GM18502 (cell line): ENCODE results near the gene IGSF21.

Experiments used
- ATAC-seq: cut with Tn5 transposase; IDR thresholded peaks from one replicate; pipeline ENCODE4 v1.9.1; 2021; ENCODE audit warnings: mild to moderate bottlenecking; ENCODE audit not compliant: unreplicated experiment, poor library complexity

IGSF21 gene

DNA sequence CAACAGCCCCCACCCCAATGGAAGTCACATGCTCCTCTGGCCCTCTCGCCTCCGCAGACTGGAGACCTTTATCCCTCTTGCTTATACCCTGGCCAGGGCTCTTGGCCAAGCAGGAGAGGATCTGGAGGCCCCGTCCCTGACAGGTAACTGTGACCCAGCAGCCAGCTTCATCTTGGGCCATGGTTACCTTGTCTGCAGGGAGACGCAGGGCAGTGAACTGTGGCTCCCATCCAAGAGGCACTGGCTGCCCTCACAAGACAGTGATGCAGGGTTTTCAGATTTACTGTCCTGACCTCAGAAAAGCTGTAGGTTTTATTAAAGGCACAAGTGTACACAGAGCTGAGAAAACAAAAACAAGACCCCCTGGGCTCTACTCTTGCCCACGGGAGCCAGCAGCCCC lies 276.5 kb downstream of the IGSF21 start:
- no peak for ATAC-seq

- no peak for ATAC-seq
Measured at GRCh38 chr1:18384471-18384870, 276.9 kb downstream of the IGSF21 start.

DNA sequence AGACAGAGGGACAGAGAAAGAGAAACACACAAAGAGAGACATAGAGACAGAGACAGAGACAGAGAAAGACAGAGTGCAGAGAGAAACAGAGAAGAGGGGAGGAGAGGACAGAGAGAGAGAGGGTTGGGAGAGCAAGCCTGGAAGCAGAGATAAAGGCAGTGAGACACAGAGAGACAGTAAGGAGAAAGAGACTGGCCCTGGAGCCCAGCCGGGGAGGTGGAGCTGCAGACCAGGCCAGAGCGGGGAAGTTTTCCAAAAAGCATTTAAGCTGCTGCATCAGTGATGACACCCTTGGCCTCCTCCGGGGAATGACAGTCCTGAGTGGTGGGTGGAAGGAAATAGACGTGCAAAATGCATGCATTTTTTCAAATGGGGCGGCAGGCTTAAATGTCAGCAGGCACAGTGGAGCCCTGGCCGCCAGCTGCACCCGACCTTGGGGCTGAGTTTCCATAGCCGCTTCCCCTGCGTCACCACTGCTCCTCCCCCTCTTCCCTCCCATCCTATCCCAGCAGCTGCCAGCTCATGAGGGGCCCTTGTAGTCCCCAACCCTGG lies 277.7 kb downstream of the IGSF21 start:
- no peak for ATAC-seq

- ATAC-seq = no peak
Measured at GRCh38 chr1:18386591-18386990, 279.0 kb downstream of the IGSF21 start.

GRCh38 chr1:18387307-18387706 lies 279.7 kb downstream of the IGSF21 start:
- no peak for ATAC-seq

DNA sequence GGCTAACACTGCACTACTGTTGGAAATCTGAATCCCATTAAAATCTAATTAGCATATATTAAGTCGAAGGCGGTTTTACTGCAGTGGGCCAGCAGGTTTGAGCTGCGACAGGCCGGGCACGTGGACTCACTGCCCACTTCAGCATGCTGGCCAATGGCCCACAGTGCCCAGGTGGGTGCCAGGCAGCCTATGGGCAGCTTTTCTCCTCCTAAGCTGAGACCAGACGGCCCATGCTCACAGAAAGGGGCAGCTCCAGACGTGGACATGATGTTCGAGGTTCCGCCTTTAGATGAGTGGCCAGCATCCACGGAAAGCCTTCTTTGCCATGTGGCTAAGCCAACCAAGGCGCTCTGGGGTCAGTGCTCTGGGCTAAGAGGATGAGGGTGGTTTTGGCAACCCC lies 283.4 kb downstream of the IGSF21 start:
- ATAC-seq = no peak

- no peak for ATAC-seq
Measured at GRCh38 chr1:18394563-18395156, 287.1 kb downstream of the IGSF21 start.

DNA sequence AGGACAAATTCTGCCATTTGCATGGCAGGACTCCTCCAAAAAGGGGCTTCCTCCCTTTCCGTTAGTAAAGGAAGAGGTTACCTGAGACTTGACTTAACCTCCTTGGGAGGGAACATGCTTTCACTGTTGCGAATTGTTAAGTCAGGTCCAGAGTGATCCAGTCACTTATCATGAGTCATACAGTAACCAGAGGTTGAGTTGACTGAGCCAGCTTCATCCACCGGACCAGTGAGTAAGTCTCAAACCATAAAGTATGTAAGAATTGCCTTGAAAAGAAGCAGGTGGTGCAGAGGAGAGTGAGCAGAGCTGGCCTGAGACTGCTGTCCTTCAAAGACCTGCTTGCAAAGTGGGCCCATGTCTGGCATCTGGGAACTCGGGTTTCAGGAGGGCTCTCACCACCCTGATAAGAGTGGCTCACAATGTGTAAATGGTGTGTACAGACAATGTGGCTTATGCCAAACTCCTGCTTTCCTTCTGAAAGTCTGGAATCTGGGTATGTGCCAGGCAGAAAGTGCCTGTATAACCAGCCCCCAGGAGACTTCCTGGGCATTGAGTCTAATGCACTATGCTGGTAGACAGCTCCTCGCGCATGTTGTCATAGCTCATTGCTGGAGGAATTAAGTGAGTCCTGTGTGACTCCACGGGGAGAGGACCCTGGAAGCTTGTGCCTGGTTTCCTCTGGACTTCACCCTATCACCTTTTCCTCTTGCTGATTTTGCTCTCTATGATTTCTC lies 288.8 kb downstream of the IGSF21 start:
- ATAC-seq = no peak

DNA sequence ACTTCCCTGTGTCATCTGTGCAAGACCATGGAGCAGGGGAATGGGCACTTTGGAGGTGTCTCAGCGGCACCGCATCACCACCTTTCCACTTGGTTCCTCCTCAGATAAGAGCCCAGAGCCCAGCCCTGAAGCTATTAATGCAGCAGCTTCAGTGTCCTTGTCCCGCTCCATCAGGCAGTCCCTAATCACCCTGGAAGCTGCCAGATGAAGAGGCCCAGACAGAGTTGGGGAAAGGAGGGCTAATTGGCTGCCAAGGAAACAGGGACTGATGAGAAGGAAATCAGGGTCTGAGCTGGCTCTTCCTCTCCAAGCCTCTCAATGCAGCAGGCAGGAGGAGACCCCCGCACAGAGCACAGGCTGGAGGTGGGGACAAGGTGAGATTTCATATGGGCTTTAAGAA lies 290.0 kb downstream of the IGSF21 start:
- ATAC-seq = no peak

GRCh38 chr1:18398791-18399530 lies 291.4 kb downstream of the IGSF21 start:
- no peak for ATAC-seq

- ATAC-seq = no peak
Measured at GRCh38 chr1:18400347-18401102, 292.9 kb downstream of the IGSF21 start.

DNA sequence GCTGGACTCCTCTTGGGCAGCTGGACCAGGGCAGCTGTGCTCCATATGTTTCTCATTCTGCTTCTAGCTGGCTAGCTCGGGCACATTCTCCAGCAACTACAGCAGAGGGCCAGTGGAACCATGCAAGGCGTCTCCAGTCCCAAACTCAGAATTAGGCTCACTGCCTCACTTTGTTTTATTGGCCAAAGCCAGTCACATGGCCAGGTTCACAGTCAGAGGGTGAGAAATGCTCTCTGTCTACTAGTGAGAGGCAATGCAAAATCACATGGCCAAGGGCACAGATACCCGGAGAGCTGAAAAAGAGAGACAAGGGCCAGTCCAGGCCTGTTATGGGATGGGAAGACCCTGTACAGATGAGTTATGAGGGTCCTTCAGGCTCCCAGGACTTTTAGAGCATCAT lies 294.3 kb downstream of the IGSF21 start:
- ATAC-seq = no peak

DNA sequence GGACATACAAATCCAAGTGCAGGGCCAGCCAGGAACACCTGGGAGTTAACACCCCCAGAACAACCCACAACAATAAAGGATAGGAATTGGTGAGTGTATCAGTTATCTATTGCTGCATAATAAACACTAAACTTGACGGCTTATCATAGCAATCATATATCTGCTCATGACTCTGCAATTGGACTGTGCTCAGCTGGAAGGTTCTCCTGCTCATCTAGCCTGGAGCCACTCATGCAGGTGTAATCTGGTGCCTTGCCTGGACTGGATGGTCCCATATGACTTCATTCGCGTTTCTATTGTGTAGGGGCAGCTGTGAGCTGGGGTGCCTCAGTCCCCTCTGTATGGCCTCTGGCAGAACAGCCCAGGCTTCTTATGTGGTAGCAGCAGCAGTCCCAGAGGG lies 296.9 kb downstream of the IGSF21 start:
- no peak for ATAC-seq

DNA sequence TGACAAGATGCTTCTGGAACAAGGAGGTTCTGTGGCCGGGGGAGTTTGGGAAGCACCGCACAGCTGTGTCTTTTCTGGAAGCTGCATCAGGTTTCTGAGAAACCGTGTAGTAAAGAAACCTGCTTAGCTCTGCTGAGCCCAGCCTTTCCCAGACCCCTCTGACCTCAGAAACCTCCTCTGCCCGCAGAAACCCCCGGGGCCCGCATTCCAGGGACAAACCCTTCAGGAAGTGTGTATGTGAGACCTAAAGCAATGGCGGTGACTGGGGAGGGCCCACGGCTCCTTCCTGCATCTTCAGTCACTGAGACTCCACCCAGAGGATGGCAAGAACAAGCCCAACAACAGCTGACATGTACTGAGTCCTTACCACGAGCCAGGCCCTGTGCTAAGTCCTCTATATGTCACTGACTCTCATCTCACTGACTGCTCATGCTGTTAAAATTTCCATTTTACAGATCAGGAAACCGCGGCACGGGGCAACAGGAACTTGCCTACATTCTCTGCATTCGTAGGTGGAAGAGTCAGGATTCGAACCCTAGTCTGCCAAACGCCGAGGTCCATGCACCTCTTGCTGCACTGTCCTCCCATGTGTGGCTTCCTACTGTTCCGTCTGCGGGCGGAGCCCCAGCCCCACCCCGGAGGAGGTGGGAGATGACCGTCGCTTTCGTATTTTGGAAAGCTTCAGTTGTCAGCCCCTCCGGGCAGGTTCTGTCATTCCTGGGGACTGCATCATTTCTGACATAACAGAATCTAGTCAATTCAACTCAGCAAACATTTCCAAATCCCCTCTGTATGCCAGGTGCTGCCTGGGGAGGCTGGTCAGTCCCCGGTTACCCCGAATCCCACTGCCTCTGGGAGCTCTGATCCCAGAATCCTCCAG lies 299.8 kb downstream of the IGSF21 start:
- no peak for ATAC-seq

- ATAC-seq = no peak
Measured at GRCh38 chr1:18408656-18409370, 301.2 kb downstream of the IGSF21 start.

DNA sequence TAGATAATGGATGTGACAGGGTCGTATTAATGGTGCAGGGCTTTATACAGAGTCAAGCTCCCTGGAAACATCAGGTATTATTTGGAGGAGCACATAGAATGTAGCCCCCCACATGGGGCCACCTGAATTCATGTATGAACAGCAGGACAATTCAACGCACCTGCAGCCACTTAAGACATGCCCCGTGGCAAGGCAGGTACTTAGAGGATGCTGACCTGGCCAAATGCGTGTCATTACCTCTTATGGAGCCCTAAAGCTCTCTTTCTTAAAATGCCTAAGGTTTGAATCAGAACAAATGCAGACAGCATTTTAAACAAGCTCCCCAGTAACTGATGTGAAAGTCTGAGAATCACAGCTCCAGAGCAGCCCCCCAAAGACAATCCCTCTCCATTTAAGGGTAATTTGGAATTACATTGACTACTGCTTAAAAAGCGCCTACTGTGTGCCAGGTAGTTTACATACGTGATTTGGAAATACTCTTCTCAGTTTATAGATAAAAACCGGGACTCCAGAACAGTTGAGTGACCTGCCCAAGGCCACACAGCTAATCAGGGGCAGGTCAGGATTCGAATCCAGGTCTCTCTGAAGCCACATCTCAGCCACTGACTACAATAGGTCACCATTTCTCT lies 302.1 kb downstream of the IGSF21 start:
- no peak for ATAC-seq

DNA sequence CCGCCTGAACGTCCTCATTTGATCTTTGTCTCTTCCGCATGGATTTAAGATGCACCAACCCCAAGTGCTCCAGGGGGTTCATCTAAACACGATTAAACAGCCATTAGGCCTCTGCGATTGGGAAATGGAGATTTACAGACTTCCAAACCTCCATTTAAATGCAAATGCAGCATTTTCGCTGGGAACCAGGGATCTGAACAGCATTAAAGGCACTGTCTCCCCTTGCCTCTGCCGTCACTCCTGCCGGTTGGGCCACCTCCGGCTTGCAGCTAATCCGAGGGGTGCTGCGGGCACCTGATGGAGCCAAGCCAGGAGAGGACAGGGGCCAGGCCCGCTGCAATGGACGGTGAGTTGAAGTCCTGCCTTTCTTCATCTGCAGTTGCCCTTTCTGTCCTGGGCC lies 302.8 kb downstream of the IGSF21 start:
- no peak for ATAC-seq

DNA sequence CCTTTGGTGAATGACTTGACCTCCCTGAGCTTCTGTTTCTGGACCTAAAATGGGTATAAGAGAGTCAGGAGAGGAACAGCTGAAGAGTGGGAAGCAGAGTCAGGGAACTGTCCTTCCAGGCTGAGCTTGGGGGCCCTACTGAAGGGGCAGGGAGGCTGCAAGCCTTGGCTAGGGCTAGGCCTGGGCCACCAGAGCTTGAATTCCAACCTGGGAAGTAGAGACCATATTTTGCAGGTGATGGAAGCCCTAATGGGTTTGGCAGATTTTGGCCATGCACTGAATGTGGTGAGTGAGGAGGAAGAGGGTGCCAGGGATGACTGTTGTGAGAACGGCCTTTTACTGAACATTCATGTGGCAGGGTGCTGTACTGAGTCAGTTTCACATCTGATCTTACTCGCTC lies 303.7 kb downstream of the IGSF21 start:
- no peak for ATAC-seq
